Ishikawa (cell line): ENCODE measurements around the gene CCDC13.

Source experiments
- CEBPB ChIP-seq: IDR thresholded peaks from 2 replicates; pipeline ENCODE4 v1.6.1; 2012
- CREB1 ChIP-seq: IDR thresholded peaks from 2 replicates; pipeline ENCODE4 v1.6.1; 2012; ENCODE audit warnings: low read depth
- EGR1 ChIP-seq: IDR thresholded peaks from 2 replicates; pipeline ENCODE4 v1.6.1; 2012
- EP300 ChIP-seq: IDR thresholded peaks from 2 replicates; pipeline ENCODE4 v1.6.1; 2012; ENCODE audit warnings: borderline replicate concordance
- FOXM1 ChIP-seq: IDR thresholded peaks from 2 replicates; pipeline ENCODE4 v1.6.1; 2012; ENCODE audit warnings: low read depth, borderline replicate concordance
- NFIC ChIP-seq: IDR thresholded peaks from 2 replicates; pipeline ENCODE4 v1.6.1; 2012
- RAD21 ChIP-seq: IDR thresholded peaks from 2 replicates; pipeline ENCODE4 v1.6.1; 2012; ENCODE audit warnings: low read depth
- TAF1 ChIP-seq: IDR thresholded peaks from 2 replicates; pipeline ENCODE4 v1.6.1; 2012; ENCODE audit warnings: low read depth, mild to moderate bottlenecking
- TCF12 ChIP-seq: IDR thresholded peaks from 2 replicates; pipeline ENCODE4 v1.6.1; 2012; ENCODE audit warnings: low read depth
- TEAD4 ChIP-seq: IDR thresholded peaks from 2 replicates; pipeline ENCODE4 v1.6.1; 2012
- USF1 ChIP-seq: IDR thresholded peaks from 2 replicates; pipeline ENCODE4 v1.6.1; 2012
- YY1 ChIP-seq: IDR thresholded peaks from 2 replicates; pipeline ENCODE4 v1.6.1; 2012; ENCODE audit warnings: low read depth
- ZBTB7A ChIP-seq: IDR thresholded peaks from 2 replicates; pipeline ENCODE4 v1.6.1; 2012; ENCODE audit warnings: low read depth
- TF ChIP-seq, protein P1 (sequence below): IDR thresholded peaks from 2 replicates; pipeline ENCODE4 v1.6.1; 2012
- TF ChIP-seq, protein P2 (sequence below): IDR thresholded peaks from 2 replicates; pipeline ENCODE4 v1.6.1; 2012; ENCODE audit warnings: low read depth, mild to moderate bottlenecking

CCDC13 gene

DNA sequence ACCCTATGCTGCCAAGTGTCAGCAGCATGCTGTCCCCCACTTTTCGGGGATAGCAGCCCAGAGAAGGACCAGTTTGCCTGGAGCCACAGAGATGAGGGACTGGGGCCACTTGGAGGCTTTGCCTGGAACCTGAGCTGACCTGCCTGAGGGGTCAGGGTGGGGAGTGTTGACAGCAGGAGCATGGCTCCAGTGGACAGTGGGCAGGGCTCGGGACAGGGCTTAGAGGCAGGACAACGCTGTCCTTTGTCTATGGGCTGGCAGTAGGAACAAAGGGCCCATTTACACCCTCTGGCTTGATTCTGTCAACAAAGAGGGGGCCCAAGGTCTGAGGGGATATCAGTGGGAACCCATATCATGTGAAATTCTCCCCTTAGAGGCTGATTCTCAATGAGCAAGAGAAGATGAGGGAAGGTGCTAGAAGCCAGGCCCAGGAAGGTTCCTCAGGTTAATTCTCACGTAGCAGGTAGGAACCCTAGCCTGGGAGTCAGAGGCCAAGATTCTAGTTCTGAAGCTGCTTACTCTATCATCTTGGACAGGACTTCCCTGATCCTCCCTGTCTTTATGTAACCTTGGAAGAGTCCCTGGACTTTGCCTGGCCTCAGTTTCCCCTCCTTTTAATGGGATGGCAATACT is 40.7 kb downstream of the CCDC13 start:
- no peak for TF ChIP-seq RAD21
- no peak for TF ChIP-seq EP300
- TF ChIP-seq, protein P1, sequence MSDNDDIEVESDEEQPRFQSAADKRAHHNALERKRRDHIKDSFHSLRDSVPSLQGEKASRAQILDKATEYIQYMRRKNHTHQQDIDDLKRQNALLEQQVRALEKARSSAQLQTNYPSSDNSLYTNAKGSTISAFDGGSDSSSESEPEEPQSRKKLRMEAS: no peak
- no peak for TF ChIP-seq NFIC
- TF ChIP-seq, protein P2, sequence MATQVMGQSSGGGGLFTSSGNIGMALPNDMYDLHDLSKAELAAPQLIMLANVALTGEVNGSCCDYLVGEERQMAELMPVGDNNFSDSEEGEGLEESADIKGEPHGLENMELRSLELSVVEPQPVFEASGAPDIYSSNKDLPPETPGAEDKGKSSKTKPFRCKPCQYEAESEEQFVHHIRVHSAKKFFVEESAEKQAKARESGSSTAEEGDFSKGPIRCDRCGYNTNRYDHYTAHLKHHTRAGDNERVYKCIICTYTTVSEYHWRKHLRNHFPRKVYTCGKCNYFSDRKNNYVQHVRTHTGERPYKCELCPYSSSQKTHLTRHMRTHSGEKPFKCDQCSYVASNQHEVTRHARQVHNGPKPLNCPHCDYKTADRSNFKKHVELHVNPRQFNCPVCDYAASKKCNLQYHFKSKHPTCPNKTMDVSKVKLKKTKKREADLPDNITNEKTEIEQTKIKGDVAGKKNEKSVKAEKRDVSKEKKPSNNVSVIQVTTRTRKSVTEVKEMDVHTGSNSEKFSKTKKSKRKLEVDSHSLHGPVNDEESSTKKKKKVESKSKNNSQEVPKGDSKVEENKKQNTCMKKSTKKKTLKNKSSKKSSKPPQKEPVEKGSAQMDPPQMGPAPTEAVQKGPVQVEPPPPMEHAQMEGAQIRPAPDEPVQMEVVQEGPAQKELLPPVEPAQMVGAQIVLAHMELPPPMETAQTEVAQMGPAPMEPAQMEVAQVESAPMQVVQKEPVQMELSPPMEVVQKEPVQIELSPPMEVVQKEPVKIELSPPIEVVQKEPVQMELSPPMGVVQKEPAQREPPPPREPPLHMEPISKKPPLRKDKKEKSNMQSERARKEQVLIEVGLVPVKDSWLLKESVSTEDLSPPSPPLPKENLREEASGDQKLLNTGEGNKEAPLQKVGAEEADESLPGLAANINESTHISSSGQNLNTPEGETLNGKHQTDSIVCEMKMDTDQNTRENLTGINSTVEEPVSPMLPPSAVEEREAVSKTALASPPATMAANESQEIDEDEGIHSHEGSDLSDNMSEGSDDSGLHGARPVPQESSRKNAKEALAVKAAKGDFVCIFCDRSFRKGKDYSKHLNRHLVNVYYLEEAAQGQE: no peak
- no peak for TF ChIP-seq TEAD4
- TF ChIP-seq EGR1: no peak
- no peak for TF ChIP-seq CEBPB
- TF ChIP-seq YY1: no peak
- TF ChIP-seq USF1: no peak
- TF ChIP-seq ZBTB7A: no peak
- TF ChIP-seq CREB1: no peak
- no peak for TF ChIP-seq FOXM1
- TF ChIP-seq TCF12: no peak
- TF ChIP-seq TAF1: no peak

GRCh38 chr3:42731476-42732195 is 41.4 kb downstream of the CCDC13 start:
- TF ChIP-seq, protein P2: no peak
- TF ChIP-seq FOXM1 (no peak), TAF1 (no peak), CEBPB (no peak), USF1 (no peak), CREB1 (no peak), TEAD4 (no peak), RAD21 (no peak), TCF12 (no peak), NFIC (no peak), YY1 (no peak), ZBTB7A (no peak), EGR1 (no peak), EP300 (no peak)
- TF ChIP-seq, protein P1: no peak

DNA sequence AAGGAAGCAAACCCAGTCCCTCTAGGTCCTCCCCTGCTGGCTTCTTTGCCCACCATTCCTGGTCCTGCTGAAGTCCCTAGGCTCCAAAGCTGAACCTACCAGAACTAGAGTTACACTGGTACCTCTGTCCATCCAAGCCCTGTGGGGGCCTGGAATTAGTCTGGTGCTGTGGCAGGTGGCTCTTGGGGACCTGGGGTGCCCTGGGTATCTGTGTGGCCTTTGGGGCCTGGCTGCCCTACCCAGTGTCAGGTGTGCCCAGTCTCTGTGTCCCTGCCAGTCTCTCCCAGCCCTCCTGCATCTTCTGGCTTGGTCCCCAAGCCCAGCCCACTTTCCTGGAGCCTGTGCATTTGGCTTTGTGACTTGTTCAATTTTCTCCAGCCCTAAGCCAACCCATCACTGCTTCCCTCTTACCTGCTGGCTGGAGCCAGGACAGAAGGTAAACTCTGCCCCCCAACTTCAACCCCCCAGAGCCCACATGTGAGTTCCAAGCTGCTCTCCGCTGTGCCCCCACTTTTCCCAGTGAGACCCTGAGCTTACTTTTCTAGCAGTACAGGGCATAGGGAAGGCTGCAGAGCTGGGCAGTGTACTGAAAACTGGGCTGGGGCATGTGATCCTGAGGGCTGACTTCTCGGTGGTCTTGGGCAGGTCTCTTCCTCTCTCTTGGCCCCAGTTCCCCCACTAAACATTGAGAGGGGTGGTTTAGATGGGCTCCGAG is 42.2 kb downstream of the CCDC13 start:
- TF ChIP-seq TEAD4 (no peak), EP300 (no peak), NFIC (no peak), FOXM1 (no peak), RAD21 (no peak), CEBPB (no peak), CREB1 (no peak), TAF1 (no peak), ZBTB7A (no peak)
- TF ChIP-seq, protein P1: no peak

DNA sequence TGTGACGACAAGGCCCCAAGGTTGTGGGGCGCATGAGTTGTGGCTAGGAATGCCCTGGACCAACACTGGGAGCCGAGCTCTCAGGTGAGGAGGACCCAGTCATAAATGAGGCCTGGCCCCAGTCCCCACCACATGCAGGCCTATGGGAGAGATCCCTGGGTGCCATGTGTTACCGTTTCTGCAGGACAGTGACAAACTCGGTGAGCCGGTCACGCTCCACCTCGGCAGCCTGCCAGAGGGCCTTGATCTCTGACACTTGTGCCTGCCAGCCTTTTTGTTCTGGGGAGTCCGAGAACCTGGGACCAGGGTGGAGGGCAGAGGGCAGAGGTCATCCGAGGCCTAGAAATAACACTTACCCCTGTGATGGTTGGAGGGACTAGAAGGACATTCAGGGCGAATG is 42.8 kb downstream of the CCDC13 start:
- TF ChIP-seq TEAD4 (no peak), ZBTB7A (no peak), EGR1 (no peak), TAF1 (no peak), CREB1 (no peak), TCF12 (no peak), FOXM1 (no peak), NFIC (no peak)
- TF ChIP-seq, protein P2: no peak
